HCT116 (cell line): ENCODE results near the gene KPNA4. TPM values are rescaled to one million over a fixed set of nuclear protein-coding genes. Genes with fewer than 3 reads are reported as not detected.

Source experiments
- ATAC-seq: fragments of 200-7000 bp; cut with Tn5 transposase; 2 replicates; pipeline ENCODE4 v1.9.1; 2020; ENCODE audit warnings: mild to moderate bottlenecking, moderate library complexity
- BruUV-seq: library from RNA; stranded (reverse); fragments of 400-500 nt; replicated peaks from 2 replicates; lab custom pipeline; 2021; lab: Mats Ljungman, UMichigan
- CTCF ChIA-PET: fragments of 300-600 bp; sonication (Branson Sonifier 250); formaldehyde crosslinking; loops from one replicate; lab custom pipeline; 2021; ENCODE audit warnings: antibody characterized with exemption; lab: Charles Lee
- POLR2A ChIA-PET: fragments of 300-600, 350-600 bp; sonication (Branson Sonifier 250); formaldehyde crosslinking; loops from one replicate; lab custom pipeline; 2021; ENCODE audit warnings: antibody characterized with exemption; lab: Charles Lee
- RAD21 ChIA-PET, 2 experiments: fragments of 300-600 bp; sonication (Branson Sonifier 250); formaldehyde crosslinking; loops; one replicate each; lab custom pipeline; 2023; ENCODE audit warnings: low total read pairs in 2 of 2; ENCODE audit not compliant: uncharacterized antibody in 2 of 2, unreplicated experiment in 2 of 2, low non-redundant PET in 1 of 2; lab: Charles Lee
- DNase-seq: peaks from one replicate; pipeline ENCODE4 v3.0.0-alpha.2; 2010; ENCODE audit warnings: low read depth, low spot score
- H2AFZ ChIP-seq: fragments of 200-600 bp; shearing (Covaris generic), sonication (generic); 2 replicates; pipeline ENCODE4 v1.6.1; 2017; ENCODE audit warnings: low read depth, mixed run types, mixed read lengths, antibody characterized with exemption, low read length; ENCODE audit not compliant: poor library complexity, severe bottlenecking
- H3K27ac ChIP-seq: 2 replicates; pipeline ENCODE4 v1.5.1; 2012; ENCODE audit warnings: low read depth, low read length
- H3K27me3 ChIP-seq: fragments of 200-600 bp; sonication (generic); 2 replicates; pipeline ENCODE4 v1.6.1; 2016; ENCODE audit warnings: mixed run types, low read length, mixed read lengths; ENCODE audit not compliant: insufficient read depth
- H3K36me3 ChIP-seq, 2 experiments: fragments of 200-500 bp in 1 of 2; fragments of 200-600 bp in 1 of 2; sonication (Bioruptor generic) in 1 of 2; sonication (generic) in 1 of 2; 2 replicates each; pipeline versions ENCODE4 v1.5.1 to v1.6.1; 2014 to 2016; ENCODE audit warnings: low read length in 2 of 2, inconsistent platforms in 1 of 2, mixed read lengths in 1 of 2, mixed run types in 1 of 2; ENCODE audit not compliant: insufficient read depth in 2 of 2, control insufficient read depth in 1 of 2
- H3K4me1 ChIP-seq, 2 experiments: fragments of 200-600 bp in 1 of 2; sonication (generic) in 1 of 2; 2 replicates each; pipeline versions ENCODE4 v1.5.1 to v1.6.1; 2012 to 2017; ENCODE audit warnings: low read length in 2 of 2, inconsistent platforms in 1 of 2, mild to moderate bottlenecking in 1 of 2, mixed read lengths in 1 of 2, mixed run types in 1 of 2, moderate library complexity in 1 of 2; ENCODE audit not compliant: insufficient read depth in 2 of 2, control insufficient read depth in 1 of 2
- H3K4me2 ChIP-seq: fragments of 200-600 bp; sonication (generic); 2 replicates; pipeline ENCODE4 v1.6.1; 2017; ENCODE audit warnings: mixed run types, low read length, mixed read lengths
- H3K4me3 ChIP-seq, 2 experiments: fragments of 200-600 bp in 1 of 2; sonication (generic) in 1 of 2; replicated peaks in 1 of 2; 2 replicates each; pipeline ENCODE4 v1.5.1; 2011 to 2016; ENCODE audit warnings: low read length in 2 of 2, control low read depth in 1 of 2, low read depth in 1 of 2, mild to moderate bottlenecking in 1 of 2, mixed read lengths in 1 of 2, mixed run types in 1 of 2
- H3K79me2 ChIP-seq: fragments of 200-600 bp; sonication (generic); 2 replicates; pipeline ENCODE4 v1.6.1; 2017; ENCODE audit warnings: mild to moderate bottlenecking, mixed run types, low read length, moderate library complexity, mixed read lengths; ENCODE audit not compliant: insufficient read depth
- H3K9ac ChIP-seq: fragments of 200-600 bp; sonication (generic); 2 replicates; pipeline ENCODE4 v1.6.1; 2016; ENCODE audit warnings: low read length, mixed read lengths
- H3K9me2 ChIP-seq: fragments of 200-600 bp; sonication (generic), shearing (Covaris generic); 2 replicates; pipeline ENCODE4 v1.6.1; 2017; ENCODE audit warnings: mixed run types, mild to moderate bottlenecking, moderate library complexity; ENCODE audit not compliant: insufficient read depth
- H3K9me3 ChIP-seq, 2 experiments: fragments of 200-500 bp in 1 of 2; fragments of 200-600 bp in 1 of 2; sonication (Bioruptor generic) in 1 of 2; sonication (generic) in 1 of 2; 2 replicates each; pipeline ENCODE4 v1.6.1; 2014 to 2017; ENCODE audit warnings: low read length in 2 of 2, mixed read lengths in 2 of 2, inconsistent platforms in 1 of 2, low read depth in 1 of 2, mild to moderate bottlenecking in 1 of 2, mixed run types in 1 of 2, moderate library complexity in 1 of 2; ENCODE audit not compliant: control insufficient read depth in 1 of 2, insufficient read depth in 1 of 2
- H4K20me1 ChIP-seq: fragments of 200-600 bp; sonication (generic), shearing (Covaris generic); 2 replicates; pipeline ENCODE4 v1.6.1; 2017; ENCODE audit warnings: mixed run types, mild to moderate bottlenecking, moderate library complexity; ENCODE audit not compliant: insufficient read depth
- CTCF ChIP-seq, 3 experiments: fragments of 200-600 bp in 1 of 3; sonication (generic) in 1 of 3; IDR thresholded peaks in 2 of 3; conservative IDR thresholded peaks in 1 of 3; 2 replicates each; pipeline ENCODE4 v1.5.1; 2012 to 2017; ENCODE audit warnings: low read depth in 2 of 3, low read length in 2 of 3, antibody characterized with exemption in 1 of 3, borderline replicate concordance in 1 of 3, control low read depth in 1 of 3, mild to moderate bottlenecking in 1 of 3, mixed read lengths in 1 of 3, mixed run types in 1 of 3, moderate library complexity in 1 of 3; ENCODE audit not compliant: insufficient read depth in 1 of 3
- POLR2A ChIP-seq: IDR thresholded peaks from 2 replicates; pipeline ENCODE4 v1.7.0; 2011; ENCODE audit warnings: borderline replicate concordance; ENCODE audit not compliant: insufficient read depth, insufficient read length; ENCODE audit errors: extremely low read depth
- RAD21 ChIP-seq: IDR thresholded peaks from 2 replicates; pipeline ENCODE4 v1.6.1; 2012; ENCODE audit warnings: low read depth, mild to moderate bottlenecking
- REST ChIP-seq: IDR thresholded peaks from 2 replicates; pipeline ENCODE4 v1.6.1; 2012; ENCODE audit warnings: low read depth
- YY1 ChIP-seq: IDR thresholded peaks from 2 replicates; pipeline ENCODE4 v1.6.1; 2011; ENCODE audit warnings: low read length, low read depth, moderate library complexity, mild to moderate bottlenecking; ENCODE audit not compliant: insufficient replicate concordance; ENCODE audit errors: extremely low read depth
- intact Hi-C: fragments of 100-400 bp; cut with micrococcal nuclease; formaldehyde crosslinking; loops from 2 replicates; pipeline ENCODE4 v1.10.0; 2022
- total RNA-seq: library from RNA; stranded (reverse); gene quantifications from one replicate; pipeline ENCODE4 v1.2.1, GENCODE V29; 2021; ENCODE audit not compliant: unreplicated experiment

The KPNA4 gene
- total RNA-seq, 1 experiment from 2014 or later: 43.1 TPM

GRCh38 chr3:160490166-160490565 lies 75.2 kb downstream of the KPNA4 start:
- TF ChIP-seq POLR2A: no peak
- no peak for TF ChIP-seq YY1
- no peak for ATAC-seq
- Histone ChIP-seq H3K4me1 (no peaks in the 10 kb centered on the region), H2AFZ (no peak overlapping the region), H3K79me2 (no peaks in the 10 kb centered on the region), H3K36me3 (no peaks in the 10 kb centered on the region), H3K4me3 (no peak overlapping the region), H3K9me3 (no peaks in the 10 kb centered on the region), H4K20me1 (no peaks in the 10 kb centered on the region), H3K27me3 (no peaks in the 10 kb centered on the region), H3K9ac (no peak overlapping the region), H3K27ac (no peak overlapping the region), H3K4me2 (no peak overlapping the region), H3K9me2 (no peaks in the 10 kb centered on the region)
- intact Hi-C loops: no loop called here
- no peak for DNase-seq
- ChIA-PET RAD21 (no interaction called here), CTCF (no interaction called here), POLR2A (no interaction called here)
- TSS peak; percentile 5 for BruUV-seq

- no peaks in the 10 kb centered on the region for H3K36me3 ChIP-seq
- ATAC-seq: no peak
- POLR2A ChIA-PET: no interaction called here
- no peak overlapping the region for H2AFZ ChIP-seq
- H3K9ac ChIP-seq: no peak overlapping the region
- CTCF ChIA-PET: interaction anchor here (1.1 kb wide), 1 partner anchor 324 kb away, joined by 3 read pairs; no protein-coding TSS in a partner anchor
- no peaks in the 10 kb centered on the region for H4K20me1 ChIP-seq
- no peak overlapping the region for H3K4me2 ChIP-seq
- H3K9me2 ChIP-seq: no peaks in the 10 kb centered on the region
- no peak overlapping the region for H3K27ac ChIP-seq
- TF ChIP-seq RAD21 (peak; percentile 61), CTCF (IDR thresholded peaks at IDR 0.05 in 2 of 3, conservative IDR thresholded peaks at IDR 0.05 in 1 of 3; ENCODE audit: borderline replicate concordance in 1 of 3, insufficient read depth in 1 of 3, low read depth in 2 of 3, low read length in 2 of 3) (peak; percentile 42 to 66 (median 48); a peak in 5 of 6 replicates), REST (no peak)
- no peaks in the 10 kb centered on the region for H3K4me1 ChIP-seq
- RAD21 ChIA-PET: no interaction called here
- H3K9me3 ChIP-seq: no peaks in the 10 kb centered on the region
- no peaks in the 10 kb centered on the region for H3K27me3 ChIP-seq
- intact Hi-C loops: loop anchor here (5.0 kb wide), 2 partner anchors 324 to 454 kb away; no protein-coding TSS in a partner anchor
- no peaks in the 10 kb centered on the region for H3K79me2 ChIP-seq
- H3K4me3 ChIP-seq: no peak overlapping the region
- no TSS peak for BruUV-seq
- DNase-seq: peak; percentile 18
These were observed 78.9 kb downstream of the KPNA4 start for GRCh38 chr3:160486459-160486869.
